HG02678 (cell line): Measurements from ENCODE around the gene TYW1B.
A peak's percentile ranks its signal among the peaks of the same experiment; 100 is the strongest.
"Not testable (repeated sequence)": the region's sequence is repeated elsewhere in the genome, so short reads cannot be mapped to it uniquely, and the experiment has no call there.

ENCODE experiments used
- ATAC-seq: cut with Tn5 transposase; IDR thresholded peaks from one replicate; pipeline ENCODE4 v1.9.1; 2021; ENCODE audit warnings: mild to moderate bottlenecking, moderate library complexity; ENCODE audit not compliant: unreplicated experiment

The TYW1B gene

DNA sequence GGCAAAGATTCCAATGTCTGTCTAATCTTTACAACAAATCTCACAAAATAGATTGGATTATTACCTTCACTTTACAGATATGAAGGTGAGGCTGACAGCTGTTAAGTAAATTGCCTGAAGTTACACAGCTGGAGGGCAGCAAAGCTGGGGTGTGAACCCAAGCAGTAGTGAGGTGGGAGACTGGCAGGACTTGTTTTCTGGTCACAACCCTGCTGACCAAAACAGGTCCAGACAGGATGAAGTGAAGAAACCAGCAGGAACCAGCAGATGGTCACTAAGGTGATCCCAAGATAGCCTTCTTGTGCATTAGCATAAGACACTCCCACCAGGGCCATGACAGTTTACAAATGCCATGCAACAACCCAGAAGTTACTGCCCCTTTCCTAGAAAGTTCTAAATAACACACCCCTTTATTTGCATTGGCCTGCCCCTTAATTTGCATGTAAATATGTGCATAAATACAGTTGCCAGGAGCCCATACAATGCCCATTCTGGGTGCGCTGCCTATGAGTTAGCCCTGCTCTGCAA lies 195.2 kb downstream of the TYW1B start:
- not testable (repeated sequence) for ATAC-seq

DNA sequence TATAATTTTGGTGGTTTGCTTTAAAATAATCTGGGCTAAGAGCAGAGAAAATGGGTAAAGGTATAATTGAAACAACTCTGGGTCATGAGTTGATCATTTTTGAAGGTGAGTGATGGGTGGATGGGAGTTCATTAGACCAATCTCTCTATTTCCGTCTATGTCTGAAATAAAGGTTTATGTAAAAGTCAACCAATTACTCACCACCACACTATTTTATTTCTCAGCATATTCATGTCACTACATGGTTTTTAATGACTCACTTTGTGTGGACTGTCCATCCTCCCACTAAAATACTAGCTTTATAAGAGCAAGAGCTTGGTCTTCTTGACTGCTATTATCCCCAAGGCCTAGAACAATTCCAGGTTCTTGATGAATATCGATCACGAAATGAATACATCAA lies 199.6 kb downstream of the TYW1B start:
- not testable (repeated sequence) for ATAC-seq

DNA sequence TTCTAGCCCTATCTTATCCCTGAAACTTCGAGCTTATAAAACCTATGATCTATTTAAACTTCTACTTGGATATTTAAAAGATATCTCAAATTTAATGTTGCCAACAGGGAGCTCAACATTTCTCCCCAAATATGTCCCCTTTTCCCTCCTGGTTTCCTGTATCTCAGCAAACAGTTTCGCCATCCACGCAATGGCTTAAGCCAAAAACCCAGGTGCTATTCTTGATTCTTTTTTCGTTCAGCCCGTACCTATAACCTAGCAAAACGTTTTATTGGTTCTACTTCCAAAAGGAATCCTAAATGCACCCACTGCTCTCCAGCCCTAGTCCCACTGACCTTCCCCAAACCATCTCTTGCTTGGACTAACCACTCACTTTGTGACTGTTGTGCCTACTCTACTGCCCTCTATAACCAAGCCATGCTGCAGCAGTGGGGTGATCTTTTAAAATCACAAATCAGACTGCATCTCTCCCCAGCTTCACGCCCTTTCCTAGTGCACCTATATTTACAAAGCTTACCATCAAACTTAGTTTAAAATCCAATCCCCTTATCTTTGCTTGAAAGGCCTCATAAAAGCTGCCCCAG lies 201.5 kb downstream of the TYW1B start:
- not testable (repeated sequence) for ATAC-seq

DNA sequence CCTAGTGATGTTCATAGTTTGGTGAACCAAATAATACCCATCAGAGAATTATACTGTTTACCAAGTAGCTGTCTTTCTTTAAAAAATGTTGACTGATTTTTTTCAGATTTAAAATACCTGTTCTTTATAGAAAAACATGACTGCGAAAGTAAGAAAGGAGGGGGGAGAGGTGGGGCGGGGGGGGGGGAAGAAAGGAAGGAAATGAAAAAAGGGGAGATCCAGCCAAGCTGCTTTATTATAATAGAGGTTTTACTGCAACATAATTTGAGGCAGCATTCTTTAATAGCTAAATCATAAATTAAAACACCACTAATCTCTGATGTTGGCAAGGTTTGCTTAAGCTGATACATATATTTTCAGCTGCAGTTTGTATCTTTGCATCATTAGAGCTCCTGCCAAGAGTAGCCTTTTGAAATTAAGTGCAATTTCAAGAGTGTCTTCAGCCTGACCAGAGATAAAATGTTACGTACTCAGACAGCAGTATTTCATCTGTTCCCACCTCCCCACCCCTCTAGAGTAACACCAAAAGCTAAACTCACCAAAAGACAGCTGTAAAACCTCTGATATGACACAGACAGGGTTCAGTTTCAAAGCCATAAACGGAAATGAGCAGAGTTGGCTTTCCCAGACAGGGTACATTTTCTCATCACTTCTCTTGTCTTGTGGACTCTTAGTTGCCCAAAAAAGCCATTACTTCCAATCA lies 202.1 kb downstream of the TYW1B start:
- ATAC-seq = peak; percentile 80

DNA sequence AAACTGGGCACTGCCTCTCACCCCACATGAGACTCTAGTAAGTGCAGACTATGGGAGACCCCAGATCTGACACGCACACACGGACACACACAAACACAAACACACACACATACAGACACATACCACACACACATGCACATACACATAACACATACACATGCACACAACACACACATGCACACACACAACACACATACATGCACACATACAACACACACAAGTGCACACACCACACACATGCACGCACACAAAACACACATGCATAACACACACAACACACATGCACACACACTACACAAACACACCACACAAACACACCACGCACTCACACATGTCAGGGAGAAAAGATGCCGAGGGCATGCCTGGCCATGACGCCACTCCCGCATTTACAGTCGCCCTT lies 205.5 kb downstream of the TYW1B start:
- no peak for ATAC-seq

DNA sequence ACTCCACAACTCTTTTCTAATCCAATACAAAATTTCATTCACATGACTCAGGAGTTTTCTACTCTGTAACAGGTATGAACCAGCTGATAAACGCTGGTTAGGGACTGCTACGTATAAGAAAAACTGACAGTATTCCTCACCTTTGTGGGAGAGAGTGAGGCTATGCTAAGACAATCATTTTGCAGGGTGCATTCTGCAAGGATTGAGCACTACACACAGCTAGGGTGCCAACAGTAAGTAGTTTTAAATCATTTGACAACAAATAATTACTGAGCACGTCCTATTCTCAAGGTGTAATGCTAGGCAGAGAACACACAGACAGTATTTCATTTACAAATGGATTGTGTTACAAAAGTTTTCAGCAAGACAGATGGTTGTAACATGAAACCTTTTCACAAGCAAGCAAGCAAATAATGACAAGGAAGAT lies 206.2 kb downstream of the TYW1B start:
- not testable (repeated sequence) for ATAC-seq

DNA sequence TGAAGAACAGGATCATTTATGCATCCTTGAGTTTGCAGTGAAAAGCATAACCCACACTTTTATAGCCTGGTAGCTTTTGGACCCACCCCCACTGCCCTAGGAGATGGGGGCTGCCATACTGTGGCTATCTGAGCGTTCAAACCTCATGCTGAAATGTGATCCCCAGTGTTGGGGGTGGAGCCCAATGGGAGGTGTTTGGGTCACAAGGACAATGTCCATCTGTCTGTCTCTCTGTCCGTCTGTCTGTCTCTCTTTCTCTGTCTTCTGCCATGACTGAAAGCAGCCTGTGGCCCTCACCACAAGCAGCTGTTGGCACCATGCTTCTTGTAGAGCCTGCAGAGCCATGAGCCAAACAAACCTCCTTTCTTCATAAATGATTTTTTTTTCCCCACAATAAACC lies 207.1 kb downstream of the TYW1B start:
- not testable (repeated sequence) for ATAC-seq

DNA sequence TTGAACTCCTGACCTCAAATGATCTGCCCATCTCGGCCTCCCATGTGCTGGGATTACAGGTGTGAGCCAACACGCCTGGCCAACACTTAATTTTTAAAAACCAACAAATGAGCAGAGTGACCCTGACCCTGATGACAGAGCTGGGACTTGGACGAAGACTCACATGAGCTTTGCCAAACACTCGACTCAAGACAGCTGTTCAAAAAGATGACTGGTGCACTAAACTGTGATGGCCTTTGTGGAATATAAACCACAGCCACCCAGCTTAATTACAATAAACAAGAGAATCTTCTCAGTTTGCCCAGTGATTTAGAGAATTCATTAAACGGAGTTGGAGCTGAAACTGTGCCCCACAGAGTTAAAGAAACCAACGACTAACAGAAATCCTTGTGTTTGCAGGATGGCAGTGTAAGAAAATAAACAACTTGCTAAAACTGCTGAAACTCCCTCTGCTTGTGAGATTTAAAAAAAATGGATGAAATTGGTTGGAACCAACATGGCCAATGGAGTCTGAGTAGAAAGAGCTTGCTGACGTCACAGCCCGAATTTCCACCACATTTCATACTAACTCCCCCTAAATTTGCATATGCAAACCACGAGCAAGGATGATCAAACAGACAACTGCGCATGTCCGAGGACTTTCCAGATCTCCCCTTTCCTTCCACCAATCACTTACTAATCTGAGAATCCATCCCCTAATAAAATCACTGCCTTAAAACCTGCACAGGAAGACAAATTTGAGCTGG lies 209.4 kb downstream of the TYW1B start:
- not testable (repeated sequence) for ATAC-seq

DNA sequence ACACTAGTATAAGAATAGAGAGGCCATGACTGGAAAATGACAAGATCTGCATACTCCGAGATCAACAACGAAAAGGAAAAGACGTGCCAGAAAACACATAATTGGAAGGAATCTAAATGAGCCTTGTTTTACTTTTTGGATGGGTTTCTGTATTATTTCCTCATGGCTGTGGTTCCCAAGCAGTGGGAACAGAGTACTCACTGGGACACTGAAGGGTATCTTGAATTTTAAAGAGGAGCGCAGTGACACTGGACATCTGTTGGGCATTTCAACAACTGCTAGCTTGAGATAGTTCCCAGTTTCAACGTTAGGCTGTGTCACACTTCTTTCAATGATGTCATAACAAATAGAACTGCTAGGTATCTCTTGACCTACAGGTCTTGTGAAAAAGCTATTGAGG lies 218.2 kb downstream of the TYW1B start:
- ATAC-seq = not testable (repeated sequence)

DNA sequence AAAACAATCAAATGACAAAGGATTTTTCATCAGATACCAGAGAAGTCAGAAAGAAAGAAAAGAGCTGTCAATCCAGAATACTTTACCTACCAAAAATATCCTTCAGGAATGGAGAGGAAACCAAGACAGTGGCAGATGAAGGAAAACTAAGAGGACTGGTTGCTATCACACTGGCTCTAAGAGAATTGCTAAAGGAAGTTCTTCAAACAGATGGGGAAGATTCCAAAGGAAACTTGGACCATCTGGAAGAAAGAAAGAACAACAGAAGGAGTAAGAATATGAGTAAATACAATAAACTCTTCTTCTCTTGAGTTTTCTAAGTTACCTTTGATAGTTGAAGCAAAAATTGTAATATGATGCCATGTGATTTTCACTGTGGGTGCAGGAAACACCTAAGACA lies 220.0 kb downstream of the TYW1B start:
- not testable (repeated sequence) for ATAC-seq

DNA sequence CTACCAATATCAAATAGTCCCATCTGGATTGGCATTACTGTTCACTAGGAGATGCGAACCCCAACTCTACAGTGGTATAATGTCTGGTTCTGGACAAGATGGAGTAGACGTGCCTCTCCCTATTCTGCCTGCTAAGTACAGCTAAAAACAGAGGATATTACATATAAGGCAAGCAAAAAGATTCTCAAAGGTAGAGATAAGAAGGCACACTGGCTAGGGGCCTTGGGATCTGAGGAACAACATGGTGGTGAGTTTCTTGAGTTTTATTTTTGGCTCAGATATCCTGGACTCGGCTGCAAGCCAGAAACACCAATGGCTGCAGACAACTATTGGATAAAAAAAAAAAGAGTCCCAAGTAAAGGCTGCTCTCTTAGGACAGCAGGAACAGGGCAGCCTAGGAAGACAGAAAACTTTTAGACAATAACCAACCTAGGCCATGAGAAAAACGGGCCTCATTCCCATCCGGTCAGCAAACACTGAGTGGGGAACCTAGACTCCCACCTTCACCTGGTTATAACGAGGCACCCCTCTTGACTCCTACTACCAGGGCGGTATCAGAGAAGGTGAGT lies 222.1 kb downstream of the TYW1B start:
- not testable (repeated sequence) for ATAC-seq

DNA sequence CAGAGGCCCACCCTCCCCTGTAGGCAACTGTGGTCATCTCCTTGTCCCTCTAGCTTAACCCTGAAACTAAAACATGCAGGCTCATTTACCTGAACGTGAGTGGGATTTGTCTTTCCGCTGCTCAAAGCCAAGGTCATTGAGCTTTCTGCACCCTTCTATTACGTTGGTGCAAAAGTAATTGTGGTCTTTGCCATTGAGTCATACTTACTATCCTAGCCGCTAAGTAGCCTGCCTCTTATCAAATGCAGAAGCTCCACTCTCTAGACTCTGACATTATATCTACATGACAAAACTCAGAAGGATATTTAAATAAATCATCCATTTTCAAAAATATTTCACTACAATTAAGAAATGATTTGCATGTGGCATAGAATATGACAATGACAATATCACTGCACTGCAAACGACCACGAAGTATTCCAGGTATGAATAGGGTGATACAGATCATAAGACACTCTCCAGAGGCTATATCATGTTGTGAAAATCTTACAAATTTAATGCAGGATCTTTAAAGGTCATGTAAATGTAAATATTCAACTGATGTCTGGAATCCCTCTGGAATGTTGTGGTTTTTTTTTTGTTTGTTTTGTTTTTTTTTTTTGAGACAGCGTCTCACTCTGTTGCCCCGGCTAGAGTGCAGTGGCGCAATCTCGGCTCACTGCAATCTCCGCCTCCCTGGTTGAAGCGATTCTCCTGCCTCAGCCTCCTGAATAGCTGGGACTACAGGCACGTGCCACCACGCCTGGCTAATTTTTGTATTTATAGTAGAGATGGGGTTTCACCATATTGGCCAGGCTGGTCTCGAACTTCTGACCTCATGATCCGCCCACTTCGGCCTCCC lies 223.0 kb downstream of the TYW1B start:
- ATAC-seq = not testable (repeated sequence)

DNA sequence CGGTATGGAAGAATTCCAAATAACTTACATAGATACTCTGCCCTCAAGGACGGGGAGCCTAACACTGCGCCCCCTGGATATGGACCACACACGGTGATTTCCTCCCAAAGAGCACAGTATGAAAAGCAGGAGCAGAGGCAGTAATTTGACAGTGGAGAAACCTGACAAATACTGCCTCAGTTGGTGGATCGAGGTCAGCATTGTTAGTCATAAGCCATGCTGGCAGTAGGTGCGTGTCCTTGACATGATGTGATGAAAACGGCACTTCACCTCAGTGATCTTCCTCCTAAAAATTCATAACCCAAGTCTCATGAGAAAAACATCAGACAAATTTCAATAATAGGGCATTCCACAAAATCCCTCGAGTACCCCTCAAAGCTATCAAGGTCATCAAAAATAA lies 224.5 kb downstream of the TYW1B start:
- not testable (repeated sequence) for ATAC-seq

DNA sequence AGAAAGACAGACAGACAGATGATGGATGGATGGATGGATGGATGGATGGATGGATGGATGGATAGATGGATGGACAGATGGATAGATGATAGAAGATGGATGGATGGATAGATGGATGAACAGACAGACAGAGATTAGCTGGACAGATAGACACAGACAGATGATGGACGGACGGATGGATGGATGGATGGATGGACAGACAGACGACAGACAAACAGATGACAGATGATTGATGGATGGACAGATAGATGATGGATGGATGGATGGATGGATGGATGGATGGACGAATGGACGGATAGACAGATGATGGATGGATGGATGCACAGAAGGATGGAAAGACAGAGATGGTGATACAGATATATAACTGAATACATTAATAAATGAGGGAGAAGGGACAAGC lies 224.9 kb downstream of the TYW1B start:
- no peak for ATAC-seq

DNA sequence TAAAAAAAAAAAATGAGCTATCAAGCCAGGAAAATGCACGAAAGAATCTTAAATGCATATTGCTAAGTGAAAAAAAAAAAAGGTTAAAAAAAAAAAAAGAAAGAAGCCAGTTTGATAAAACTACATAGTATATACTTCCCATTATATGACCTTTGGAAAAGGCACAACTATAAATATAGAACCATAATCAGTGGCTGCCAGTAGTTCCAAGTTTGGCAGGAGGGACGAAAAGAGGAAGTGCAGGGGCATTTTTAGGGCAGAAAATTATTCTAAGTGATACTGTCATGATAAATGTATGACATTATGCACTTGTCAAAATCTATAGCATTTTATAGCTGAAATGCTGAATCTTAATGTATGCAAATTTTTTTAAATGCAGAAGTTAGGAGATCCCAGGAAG lies 226.3 kb downstream of the TYW1B start:
- not testable (repeated sequence) for ATAC-seq

DNA sequence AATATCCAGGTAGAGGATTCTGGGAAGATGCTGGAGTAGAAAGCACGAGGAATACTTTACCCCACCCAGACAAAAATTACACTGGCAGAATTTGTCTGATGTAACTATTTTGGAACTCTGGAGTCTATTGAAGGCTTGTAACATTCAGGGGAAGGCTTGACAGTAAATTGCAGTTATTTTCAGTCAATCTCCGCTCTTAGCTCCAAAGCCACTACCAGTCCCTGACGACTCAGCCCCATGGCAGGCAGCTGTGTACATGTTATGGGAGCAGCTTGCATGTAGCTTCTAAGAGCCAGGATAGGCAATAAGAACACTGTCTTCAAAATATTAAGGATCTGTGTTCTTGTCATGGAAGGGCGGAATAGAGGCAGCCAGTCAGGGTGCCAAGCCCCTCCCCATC lies 238.0 kb downstream of the TYW1B start:
- not testable (repeated sequence) for ATAC-seq

DNA sequence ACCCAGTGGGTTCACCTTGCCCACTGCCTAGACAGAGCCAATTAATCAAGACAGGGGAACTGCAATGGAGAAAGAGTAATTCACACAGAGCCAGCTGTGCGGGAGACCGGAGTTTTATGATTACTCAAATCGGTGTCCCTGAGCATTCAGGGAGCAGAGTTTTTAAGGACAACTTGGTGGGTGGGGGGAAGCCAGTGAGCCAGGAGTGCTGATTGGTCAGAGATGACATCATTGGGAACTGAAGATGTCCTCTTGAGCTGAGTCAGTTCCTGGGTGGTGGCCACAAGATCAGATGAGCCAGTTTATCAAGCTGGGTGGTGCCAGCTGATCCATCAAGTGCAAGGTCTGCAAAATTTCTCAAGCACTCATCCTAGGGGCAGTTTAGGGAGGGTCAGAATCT lies 240.7 kb downstream of the TYW1B start:
- ATAC-seq = not testable (repeated sequence)

DNA sequence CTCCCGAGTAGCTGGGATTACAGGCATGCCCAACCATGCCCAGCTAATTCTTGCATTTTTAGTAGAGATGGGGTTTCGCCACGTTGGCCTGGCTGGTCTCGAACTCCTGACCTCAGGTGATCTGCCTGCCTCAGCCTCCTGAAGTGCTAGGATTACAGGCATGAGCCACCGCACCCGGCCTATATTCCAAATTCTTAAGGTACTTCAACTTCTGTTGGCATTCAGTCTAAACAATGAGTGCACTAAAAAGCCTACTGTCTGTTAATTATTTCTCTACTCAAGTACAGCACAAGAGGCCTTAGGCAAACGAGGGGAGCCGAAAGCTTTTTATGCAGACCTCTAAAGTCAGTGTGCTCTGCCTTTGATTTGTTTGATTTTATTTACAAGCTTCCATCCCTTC lies 243.4 kb downstream of the TYW1B start:
- not testable (repeated sequence) for ATAC-seq

DNA sequence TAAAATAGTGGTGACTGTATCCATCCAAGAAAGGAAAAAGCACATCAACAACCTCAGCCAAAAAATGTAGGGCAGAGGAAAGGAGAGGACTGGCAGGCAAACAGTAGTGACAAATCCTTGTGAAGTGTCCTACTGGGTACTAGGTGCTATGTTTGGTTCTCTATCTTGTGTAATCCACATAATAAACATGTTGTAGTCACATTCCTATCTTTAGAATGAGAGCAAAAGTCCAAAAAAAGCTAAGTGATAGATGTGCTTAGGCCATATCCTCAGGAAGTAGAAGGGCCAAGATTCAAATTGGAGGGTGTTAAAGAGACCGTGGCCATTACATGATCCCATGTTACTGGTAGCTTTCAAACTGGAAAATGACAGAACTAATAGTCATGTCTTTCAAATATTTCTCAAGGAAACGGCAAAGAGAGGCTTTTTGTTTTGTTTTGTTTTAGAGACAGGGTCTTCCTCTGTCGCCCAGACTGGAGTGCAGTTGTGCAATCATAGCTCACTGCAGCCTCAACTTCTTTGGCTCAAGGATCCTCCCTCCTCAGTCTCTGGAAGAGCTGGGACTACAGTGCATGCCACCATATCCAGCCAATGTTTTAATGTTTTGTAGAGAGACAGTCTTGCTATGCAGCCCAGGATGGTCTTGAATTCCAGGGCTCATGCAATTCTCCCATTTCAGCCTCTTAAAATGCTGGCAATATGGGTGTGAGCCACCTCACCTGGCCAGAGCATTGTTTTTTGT lies 244.2 kb downstream of the TYW1B start:
- ATAC-seq = not testable (repeated sequence)
